HG02973 (cell line): ENCODE data around the gene RAMP2.
"Not testable (repeated sequence)": the region's sequence is repeated elsewhere in the genome, so short reads cannot be mapped to it uniquely, and the experiment has no call there.

Experiments used
- ATAC-seq: cut with Tn5 transposase; IDR thresholded peaks from one replicate; pipeline ENCODE4 v1.9.1; 2021; ENCODE audit warnings: moderate library complexity; ENCODE audit not compliant: unreplicated experiment

The RAMP2 gene

DNA sequence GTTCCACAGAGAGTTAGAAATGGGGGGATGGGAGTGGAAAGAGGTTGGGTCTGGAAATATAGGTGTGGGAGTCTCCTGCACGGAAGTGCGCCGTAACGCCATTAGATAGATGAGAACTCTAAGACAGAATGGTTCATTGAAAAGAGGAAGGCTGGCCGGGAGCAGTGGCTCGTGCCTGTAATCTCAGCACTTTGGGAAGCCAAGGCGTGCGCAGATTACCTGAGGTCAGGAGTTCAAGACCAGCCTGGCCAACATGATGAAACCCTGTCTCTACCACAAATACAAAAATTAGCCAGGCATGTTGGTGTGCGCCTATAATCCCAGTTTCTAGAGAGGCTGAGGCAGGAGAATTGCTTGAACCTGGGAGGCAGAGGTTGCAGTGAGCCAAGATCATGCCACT lies 7.0 kb downstream of the RAMP2 start:
- ATAC-seq: not testable (repeated sequence)

DNA sequence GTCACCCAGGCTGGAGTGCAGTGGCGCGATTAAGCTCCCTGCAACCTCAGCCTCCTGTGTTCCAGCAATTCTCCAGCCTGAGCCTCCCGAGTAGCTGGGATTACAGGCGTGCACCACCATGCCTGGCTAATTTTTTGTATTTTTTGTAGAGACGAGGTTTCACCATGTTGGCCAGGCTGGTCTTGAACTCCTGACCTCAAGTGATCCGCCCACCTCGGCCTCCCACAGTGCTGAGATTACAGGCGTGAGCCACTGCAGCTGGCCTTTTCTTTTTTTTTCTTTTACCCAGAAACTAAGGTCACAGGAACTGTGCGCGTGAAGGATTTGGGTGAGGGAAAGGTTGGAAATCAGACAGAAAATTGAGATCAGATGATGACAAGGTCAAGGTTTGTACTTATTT lies 8.9 kb downstream of the RAMP2 start:
- not testable (repeated sequence) for ATAC-seq

DNA sequence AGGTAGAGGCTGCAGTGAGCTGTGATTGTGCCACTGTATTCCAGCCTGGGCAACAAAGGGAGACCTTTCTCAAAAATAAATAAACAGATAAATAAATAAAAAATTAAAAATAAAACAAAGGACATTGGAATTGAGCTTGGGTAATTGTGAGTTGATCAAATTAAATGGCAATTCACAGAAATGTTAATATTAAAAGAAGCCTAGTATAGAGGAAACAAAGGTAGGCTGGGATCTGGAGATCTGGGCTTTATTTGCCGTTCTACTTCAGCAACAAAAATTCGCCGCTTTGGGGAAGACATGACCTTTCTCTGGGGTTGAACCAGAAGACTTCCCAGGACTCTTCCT lies 11.9 kb downstream of the RAMP2 start:
- no peak for ATAC-seq

DNA sequence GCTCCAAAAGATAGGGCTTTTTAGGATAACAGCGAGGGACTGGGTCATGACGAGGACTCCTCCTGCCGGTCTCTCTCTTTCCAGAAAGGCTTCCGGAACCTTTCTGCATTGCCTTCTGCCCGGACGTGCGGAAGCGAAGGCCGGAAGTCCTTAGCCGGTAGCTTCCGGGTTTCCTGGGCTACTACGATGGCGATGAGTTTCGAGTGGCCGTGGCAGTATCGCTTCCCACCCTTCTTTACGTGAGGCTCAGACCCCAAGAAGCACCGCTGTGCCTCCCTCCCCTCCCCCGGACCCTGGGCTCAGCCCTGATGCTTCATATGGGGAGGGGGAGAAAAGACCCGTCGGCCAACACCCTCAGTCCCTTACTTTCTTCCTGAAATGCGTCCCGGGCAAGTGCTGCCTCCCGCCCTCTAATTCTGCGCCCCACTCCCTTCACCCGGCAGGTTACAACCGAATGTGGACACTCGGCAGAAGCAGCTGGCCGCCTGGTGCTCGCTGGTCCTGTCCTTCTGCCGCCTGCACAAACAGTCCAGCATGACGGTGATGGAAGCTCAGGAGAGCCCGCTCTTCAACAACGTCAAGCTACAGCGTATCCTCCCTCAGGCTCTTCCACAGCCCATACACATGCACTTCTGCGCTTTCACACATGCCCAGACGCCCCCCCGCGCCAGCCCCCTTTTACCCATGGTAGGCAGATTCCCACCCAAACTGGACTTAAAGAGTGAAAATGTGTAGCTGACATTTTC lies 12.4 kb downstream of the RAMP2 start, which contains the start of gene VPS25:
VPS25 (plus strand) TSS at position 160 of the 746 bp plus-strand sequence; CDS start at position 187, 27 bp downstream.
- peak; percentile 71 for ATAC-seq

DNA sequence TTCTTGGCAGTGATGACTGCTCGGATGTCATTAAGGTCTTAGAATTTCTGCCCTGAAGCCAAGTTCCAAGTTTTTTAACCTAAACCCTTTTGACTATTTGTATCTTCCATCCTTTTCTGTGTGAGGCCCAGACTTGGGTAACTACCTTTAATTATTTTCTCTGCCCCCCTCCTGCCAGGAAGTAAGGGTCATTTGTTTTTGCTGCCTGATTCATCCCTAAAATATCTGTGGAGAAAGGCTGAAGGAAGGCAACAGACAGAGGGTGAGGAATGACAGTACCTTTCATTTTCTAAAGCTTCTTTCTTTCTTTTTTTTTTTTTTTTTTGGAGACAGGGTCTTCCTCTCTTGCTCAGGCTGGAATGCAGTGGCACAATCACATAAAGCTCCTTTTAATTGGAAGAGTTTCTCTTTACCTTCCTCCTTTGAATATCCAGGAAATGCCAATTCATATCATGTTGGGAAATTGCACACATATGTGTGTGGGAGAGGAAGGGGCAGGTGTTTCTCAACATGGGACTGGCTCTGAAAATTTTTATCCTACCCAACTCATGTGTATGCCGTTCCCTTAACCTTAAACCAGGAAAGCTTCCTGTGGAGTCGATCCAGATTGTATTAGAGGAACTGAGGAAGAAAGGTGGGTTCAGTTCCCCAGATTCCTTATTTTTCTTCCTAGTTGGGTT lies 13.2 kb downstream of the RAMP2 start:
- ATAC-seq: no peak

DNA sequence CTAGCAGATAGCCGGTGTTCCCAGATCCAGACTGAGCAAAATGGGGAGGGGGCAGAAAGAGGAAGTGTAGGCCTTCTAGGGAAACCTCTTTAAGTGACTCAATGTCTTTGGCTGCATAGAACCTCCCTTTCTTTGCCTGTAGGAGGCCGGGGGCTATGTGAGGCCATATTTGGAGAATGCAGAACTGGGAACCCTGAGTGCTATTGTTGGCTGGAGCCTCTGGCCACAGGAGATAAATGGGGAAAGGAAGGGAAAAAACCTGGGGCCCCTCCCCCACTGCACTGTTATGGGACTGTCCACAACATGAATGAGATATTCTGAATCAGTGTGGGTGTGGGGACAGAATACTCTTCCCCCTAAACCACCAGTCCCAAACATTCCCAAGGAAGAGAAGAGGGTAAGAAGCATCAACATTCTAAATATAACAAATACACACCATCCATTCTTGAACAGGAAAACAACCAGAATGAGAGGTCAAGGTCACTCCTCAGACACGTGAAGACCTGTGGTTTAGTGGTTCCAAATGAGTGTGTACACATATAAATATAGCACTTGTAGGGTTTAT lies 14.6 kb downstream of the RAMP2 start:
- ATAC-seq: no peak

DNA sequence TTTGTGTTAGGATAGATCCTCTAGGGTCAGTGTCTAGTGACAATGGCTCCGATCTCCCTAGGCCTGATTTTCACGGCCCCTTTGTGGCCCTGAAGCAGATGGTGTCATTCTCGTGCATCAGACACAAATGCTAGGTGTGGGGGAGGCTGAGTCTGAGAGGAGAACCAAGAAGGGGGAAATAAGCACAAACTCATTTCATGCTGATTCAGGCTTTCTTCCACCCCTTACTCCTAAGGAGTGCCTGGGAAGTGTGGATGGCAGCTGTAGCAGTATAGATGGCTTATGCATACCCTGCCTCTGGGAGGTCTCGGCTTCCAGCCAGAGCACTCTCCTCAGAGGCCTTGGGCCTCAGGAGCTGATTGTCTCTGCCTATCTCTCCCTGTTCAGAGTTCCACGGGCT lies 17.5 kb downstream of the RAMP2 start:
- no peak for ATAC-seq

DNA sequence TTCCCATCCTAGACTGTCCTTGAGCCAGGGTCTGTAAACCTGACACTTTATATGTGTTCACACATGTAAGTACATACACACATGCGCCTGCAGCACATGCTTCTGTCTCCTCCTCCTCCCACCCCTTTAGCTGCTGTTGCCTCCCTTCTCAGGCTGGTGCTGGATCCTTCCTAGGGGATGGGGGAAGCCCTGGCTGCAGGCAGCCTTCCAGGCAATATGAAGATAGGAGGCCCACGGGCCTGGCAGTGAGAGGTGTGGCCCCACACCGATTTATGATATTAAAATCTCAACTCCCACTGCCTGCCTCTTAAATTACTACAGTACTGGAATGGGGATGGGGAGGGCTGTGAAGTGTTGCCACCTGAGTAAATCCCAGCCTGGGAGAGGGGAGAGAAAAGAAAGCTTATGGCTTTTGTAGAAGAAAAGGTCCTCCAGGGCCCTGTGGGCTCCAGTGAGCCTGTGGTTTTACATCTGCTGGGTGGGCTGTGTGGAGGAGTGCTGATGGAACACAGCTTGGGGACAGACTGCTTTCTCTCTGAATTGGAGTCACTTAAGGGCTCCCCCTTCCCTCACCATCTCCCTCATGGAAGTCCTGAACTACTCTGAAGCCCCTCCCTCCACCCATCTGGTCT lies 18.4 kb downstream of the RAMP2 start:
- no peak for ATAC-seq

DNA sequence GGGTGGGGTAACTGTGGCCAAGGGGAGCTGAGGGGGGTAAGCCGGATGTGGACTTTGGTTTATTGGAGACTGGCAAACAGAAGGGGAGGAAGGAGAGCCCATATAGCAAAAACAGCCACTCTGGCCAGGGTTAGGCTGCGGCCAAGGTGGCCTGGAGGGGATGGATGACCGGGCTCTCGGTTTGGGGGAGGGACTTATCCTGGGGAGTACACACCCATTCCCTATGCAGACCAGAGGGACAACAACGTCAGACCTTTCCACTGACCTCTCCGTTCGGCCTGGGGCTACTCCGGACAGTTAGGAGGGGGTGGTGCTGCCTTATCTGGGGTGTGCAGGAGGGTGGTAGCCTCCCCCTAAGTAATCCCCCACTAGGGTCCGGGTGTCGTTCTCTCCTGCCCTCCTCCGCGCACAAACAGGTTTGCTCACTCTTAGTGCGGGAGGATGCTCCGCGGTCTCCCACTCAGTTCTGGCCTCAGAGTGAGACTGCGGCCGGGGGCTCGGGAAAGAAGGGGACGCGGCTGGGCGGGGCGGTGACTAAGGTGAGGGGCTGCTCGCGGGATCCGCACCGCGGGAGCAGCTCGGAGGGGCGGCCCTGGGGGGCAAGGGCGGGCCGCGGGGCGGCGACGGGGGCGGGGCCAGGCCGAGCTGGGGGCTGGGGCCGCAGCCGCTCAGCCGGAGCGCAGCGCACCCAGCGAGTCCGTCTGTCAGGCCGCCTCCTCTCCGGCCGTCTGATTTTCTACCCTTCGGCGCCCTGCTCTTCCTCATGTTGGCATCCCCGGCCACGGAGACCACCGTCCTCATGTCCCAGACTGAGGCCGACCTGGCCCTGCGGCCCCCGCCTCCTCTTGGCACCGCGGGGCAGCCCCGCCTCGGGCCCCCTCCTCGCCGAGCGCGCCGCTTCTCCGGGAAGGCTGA lies 19.2 kb downstream of the RAMP2 start, which contains the start of gene WNK4:
WNK4 (plus strand) TSS at position 675 of the 915 bp plus-strand sequence; CDS start at position 764, 89 bp downstream.
- ATAC-seq: no peak

DNA sequence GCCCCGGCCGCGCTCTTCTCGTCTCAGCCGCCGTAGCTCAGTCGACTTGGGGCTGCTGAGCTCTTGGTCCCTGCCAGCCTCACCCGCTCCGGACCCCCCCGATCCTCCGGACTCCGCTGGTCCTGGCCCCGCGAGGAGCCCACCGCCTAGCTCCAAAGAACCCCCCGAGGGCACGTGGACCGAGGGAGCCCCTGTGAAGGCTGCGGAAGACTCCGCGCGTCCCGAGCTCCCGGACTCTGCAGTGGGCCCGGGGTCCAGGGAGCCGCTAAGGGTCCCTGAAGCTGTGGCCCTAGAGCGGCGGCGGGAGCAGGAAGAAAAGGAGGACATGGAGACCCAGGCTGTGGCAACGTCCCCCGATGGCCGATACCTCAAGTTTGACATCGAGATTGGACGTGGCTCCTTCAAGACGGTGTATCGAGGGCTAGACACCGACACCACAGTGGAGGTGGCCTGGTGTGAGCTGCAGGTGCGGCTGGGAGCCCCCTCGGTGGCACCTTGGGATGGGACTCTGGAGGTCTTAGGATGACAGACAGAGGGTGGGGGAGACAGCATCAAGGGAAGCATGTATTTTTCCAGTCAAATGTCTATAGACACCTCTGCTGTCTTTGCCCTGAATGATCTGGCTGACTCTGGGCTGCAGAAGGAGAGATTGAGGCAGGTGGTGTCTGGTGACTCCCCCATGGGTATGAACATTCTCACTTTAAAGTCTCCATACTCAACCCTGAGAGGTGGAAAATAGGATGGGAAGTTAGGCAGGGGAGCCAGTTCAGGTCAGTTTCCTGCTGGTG lies 20.0 kb downstream of the RAMP2 start:
- ATAC-seq: no peak

DNA sequence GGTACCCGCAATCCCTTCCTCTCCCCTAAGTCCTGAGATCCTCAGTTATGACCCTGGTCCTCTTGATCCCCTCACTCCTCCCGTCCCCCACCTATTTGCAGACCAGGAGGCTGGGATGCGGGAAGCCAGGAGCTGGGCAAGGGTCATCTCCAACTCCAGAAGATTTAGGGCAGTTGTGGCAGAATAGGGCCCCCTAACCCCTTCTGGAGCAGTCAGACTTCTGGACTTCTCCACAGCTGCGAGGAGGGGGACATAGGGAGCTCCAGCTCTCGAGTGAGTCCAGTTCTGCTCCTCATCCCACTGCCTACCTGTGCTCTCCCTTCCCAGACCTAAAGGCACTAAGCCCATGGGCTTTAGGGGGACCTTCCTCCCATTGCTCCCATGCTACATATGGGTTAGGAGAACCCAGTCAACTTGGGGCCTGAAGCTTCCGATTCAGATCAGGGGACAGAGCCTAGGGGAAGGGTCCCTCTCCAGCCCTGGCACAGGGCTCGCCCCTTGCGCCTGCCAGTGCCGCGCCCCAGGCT lies 20.7 kb downstream of the RAMP2 start:
- no peak for ATAC-seq

DNA sequence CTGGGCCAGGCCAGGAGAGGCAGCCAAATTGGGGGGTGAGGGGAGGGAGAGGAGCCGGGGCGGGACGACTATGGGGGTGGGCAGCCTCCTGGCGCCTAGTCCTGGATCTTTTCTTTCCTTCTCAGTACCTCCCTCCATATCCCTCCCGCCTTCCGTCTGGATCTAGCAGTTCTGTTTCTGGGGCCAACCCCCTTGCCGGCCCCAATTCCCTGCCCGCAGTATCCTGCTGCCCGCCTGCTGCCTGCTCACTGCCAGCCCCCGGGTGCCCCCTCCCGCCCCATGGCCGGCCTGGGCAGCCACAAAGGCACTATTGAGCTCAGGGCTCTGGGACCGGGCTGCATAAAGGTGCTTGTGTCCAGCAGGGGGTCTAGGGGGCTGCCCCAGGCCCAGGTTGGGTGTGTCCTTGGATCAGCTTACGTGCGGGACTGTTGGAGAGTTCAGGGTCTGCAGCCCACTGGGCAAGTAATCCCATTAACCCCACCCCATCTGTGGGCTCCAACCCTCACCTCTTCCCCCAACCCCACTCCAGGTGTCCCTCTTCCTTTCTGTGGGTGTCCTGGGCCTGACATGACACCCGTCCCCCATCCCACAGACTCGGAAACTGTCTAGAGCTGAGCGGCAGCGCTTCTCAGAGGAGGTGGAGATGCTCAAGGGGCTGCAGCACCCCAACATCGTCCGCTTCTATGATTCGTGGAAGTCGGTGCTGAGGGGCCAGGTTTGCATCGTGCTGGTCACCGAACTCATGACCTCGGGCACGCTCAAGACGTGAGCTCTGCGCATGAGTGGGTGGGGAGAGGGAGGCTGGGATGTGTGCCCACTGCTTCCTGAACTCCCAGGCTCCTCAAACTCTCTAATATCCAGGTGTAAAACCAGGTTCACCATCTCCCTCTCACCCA lies 21.4 kb downstream of the RAMP2 start:
- ATAC-seq: no peak

DNA sequence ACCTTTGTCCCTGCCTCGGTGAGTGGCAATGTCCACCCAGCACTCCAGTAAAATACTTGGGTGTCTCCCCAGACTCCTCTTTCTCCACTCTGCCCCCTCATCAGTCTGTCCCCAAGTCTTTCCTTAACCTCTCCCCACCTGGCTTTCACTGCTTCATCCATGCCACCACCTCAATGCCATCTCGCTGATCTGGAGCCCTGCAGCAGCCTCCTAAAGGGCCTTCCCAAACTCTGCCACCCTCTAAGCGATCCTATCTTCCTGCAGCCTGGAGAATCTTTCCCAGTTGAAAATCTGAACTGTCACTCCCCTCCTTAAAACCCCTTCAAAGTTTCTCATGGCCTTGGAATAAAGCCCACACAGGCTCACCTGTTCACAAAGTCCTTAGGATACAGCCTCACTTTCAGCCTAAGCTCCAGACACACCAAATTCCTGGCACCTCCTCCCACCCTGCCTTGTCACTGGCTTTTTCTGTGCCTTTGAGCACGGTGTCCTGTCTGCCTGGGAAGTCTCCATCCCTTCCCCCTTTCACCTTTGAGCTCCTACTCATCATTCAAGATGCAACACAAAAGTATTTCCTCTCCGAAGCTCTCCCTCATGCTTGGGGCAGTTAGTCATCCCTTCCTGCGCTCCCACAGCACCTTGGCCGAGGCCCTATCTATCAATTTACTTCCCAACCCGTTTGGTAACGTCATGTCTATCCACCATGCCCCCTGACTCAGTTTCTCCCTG lies 22.2 kb downstream of the RAMP2 start:
- no peak for ATAC-seq

DNA sequence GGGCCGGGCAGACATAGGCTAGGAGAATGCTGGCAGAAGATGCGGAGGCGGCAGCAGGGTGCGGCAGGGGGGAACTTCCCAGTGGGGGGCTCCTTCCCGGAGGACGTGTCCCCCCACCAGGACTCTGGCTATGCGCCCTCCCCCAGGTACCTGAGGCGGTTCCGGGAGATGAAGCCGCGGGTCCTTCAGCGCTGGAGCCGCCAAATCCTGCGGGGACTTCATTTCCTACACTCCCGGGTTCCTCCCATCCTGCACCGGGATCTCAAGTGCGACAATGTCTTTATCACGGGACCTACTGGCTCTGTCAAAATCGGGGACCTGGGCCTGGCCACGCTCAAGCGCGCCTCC lies 22.7 kb downstream of the RAMP2 start:
- ATAC-seq: no peak

DNA sequence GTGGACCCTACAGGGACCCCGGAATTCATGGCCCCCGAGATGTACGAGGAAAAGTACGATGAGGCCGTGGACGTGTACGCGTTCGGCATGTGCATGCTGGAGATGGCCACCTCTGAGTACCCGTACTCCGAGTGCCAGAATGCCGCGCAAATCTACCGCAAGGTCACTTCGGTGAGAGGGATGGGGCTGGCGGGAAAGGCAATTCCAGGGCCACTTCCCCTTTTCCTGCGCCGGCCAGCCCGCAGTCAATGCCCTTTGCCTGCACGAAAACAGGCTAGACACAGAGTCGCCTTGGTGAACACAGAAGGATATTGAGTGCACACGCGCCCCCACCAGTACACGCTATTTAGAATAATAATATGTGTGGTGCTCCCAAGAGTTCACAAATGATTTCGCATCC lies 23.4 kb downstream of the RAMP2 start:
- ATAC-seq: no peak

DNA sequence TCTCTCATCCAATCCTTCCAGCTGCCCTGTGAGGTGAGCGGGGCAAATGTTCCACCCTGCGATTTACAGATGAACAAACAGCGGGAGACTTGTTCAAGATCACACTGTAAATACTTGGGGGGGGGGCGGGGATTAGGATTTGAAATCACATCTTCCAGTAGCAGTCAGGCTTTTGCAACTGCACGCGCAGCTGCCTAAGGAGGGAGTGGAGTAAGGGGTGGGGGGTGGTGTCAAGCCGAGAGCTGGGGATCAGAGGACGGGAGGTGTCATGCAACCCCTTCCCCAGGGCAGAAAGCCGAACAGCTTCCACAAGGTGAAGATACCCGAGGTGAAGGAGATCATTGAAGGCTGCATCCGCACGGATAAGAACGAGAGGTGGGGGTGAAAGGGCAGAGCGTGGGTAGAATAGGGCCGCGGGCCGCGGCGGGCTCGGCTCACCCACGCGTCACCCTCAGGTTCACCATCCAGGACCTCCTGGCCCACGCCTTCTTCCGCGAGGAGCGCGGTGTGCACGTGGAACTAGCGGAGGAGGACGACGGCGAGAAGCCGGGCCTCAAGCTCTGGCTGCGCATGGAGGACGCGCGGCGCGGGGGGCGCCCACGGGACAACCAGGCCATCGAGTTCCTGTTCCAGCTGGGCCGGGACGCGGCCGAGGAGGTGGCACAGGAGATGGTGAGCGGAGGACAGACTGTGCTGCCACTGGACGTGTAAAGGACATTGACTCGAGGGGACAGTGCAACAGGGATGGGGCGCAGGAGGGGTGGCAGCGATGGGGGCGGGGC lies 24.0 kb downstream of the RAMP2 start:
- ATAC-seq: no peak

DNA sequence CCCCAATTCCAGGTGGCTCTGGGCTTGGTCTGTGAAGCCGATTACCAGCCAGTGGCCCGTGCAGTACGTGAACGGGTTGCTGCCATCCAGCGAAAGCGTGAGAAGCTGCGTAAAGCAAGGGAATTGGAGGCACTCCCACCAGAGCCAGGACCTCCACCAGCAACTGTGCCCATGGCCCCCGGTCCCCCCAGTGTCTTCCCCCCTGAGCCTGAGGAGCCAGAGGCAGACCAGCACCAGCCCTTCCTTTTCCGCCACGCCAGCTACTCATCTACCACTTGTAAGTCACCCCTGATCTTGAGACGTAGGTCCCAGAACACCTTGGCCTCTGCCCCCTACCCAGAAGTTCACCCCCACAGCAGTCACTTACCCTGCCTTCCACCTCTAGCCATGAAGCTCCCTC lies 26.2 kb downstream of the RAMP2 start:
- ATAC-seq: no peak
